Subcutaneous adipose tissue (tissue), 4 donors: ENCODE data around the gene CEP120. TPM values are rescaled to one million over a fixed set of nuclear protein-coding genes. Genes with fewer than 3 reads are reported as not detected.

Experiments used
- CTCF ChIP-seq: fragments of 450-650 bp; IDR thresholded peaks from one replicate; pipeline ENCODE4 v1.5.1; 2016; ENCODE audit warnings: low read depth, mild to moderate bottlenecking, control low read depth, antibody characterized with exemption, moderate library complexity
- total RNA-seq, 4 donors: library from RNA; depleted of rRNA; stranded (reverse); fragments of >200 nt; gene quantifications; one replicate each; pipeline ENCODE4 v1.1.0, GENCODE V29; 2016

Gene CEP120
- total RNA-seq, result 10 to 100 TPM; 19.4 to 25.8 (median 22.4) TPM

- no peak for TF ChIP-seq CTCF
These were observed at the start of gene CEP120 for GRCh38 chr5:123423278-123424149. TSS of gene CEP120 (minus strand) at chr5:123423403. CDS start at chr5:123422998, 405 bp downstream.

GRCh38 chr5:123472150-123472924 is 49.1 kb upstream of the CEP120 start:
- TF ChIP-seq CTCF, result no peak

- no peak for TF ChIP-seq CTCF
These were observed 48.2 kb upstream of the CEP120 start for GRCh38 chr5:123471385-123471784.

- no peak for TF ChIP-seq CTCF
These were observed 37.1 kb upstream of the CEP120 start for GRCh38 chr5:123460296-123460729.

GRCh38 chr5:123456242-123456641 is 33.0 kb upstream of the CEP120 start:
- TF ChIP-seq CTCF, result no peak

- TF ChIP-seq CTCF, result no peak
These were observed 32.4 kb upstream of the CEP120 start for GRCh38 chr5:123455640-123456039.

GRCh38 chr5:123455095-123455494 is 31.9 kb upstream of the CEP120 start:
- no peak for TF ChIP-seq CTCF
